Left ventricle myocardium superior (tissue), 1 donor: ENCODE data around the gene ECM2. TPM values are rescaled to one million over a fixed set of nuclear protein-coding genes. Genes with fewer than 3 reads are reported as not detected.
A peak's percentile ranks its signal among the peaks of the same experiment; 100 is the strongest.
"Not testable (repeated sequence)": the region's sequence is repeated elsewhere in the genome, so short reads cannot be mapped to it uniquely, and the experiment has no call there.

Experiments
- ATAC-seq: fragments of 200-7000 bp; cut with Tn5 transposase; one replicate; pipeline ENCODE4 v1.9.1; 2020; ENCODE audit warnings: mild to moderate bottlenecking, moderate library complexity
- DNase-seq: peaks from one replicate; pipeline ENCODE4 v3.0.0-alpha.2; 2020
- intact Hi-C: fragments of 100-400 bp; cut with micrococcal nuclease; formaldehyde crosslinking; loops from one replicate; pipeline ENCODE4 v1.11.0; 2022
- long read RNA-seq: library from polyadenylated mRNA; unstranded; transcript quantifications from one replicate; pipeline ENCODE4 v2.0.0, GENCODE V29; 2021
- total RNA-seq: library from RNA; stranded (reverse); fragmentation: NEBNext Ultra II Directional; extraction: Animal tissue kit (Norgen Biotek cat#: 25700); gene quantifications from one replicate; pipeline ENCODE4 v1.2.1, GENCODE V29; 2021
- donor health status: DM: no; HTN: yes; CAD: no; lungs with severe emphysema.

ECM2 gene
- 5.3 TPM for total RNA-seq
- long read RNA-seq, partial matches to known transcripts: 1 of 2 reads
- long read RNA-seq, other reads (novel, unspliced or antisense): 1 of 2 reads

- intact Hi-C loops: loop anchor here (10.0 kb wide), 1 partner anchor 59 kb away; no protein-coding TSS in a partner anchor
- DNase-seq (no peak), ATAC-seq (peak; percentile 72)
Measured at GRCh38 chr9:92535940-92536850, at the start of gene ECM2. ECM2 (minus strand) TSS chr9:92535990; CDS start chr9:92522866, 13,124 bp downstream.

DNA sequence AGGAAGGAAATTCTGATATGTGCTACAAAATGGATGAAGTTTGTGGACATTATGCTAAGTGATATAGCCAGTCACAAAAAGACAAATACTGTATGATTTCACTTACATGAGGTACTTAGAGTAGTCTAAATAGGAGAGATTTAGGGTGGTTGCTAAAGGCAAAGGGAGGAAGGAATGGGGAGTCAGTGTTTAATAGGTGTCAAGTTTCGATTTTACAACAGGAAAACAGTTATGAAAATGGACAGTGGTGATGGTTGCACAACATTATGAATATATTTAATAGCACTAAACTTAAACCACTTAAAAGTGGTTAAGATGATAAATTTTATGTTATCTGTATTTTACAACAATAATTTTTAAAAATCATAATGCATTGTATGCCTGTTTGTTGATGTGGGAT lies 40.4 kb upstream of the ECM2 start:
- ATAC-seq (no peak), DNase-seq (no peak)
- intact Hi-C loops: no loop called here

DNA sequence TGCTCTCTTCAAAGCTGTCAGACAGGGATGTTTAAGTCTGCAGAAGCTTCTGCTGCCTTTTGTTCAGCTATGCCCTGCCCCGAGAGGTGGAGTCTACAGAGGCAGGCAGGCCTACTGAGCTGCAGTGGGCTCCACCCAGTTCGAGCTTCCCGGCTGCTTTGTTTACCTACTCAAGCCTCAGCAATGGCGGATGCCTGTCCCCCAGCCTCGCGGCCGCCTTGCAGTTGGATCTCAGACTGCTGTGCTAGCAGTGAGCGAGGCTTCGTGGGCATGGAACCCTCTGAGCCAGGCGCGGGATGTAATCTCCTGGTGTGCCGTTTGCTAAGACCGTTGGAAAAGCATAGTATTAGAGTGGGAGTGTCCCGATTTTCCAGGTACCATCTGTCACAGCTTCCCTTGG lies 37.8 kb upstream of the ECM2 start:
- ATAC-seq, intact Hi-C loops: not testable (repeated sequence)

GRCh38 chr9:92571871-92572270 lies 36.1 kb upstream of the ECM2 start:
- ATAC-seq, intact Hi-C loops, DNase-seq: not testable (repeated sequence)

More for the DNA sequence above, 37.8 kb upstream of the ECM2 start:
- not testable (repeated sequence) for DNase-seq

- peak; percentile 58 for ATAC-seq
- intact Hi-C loops: no loop called here
Measured at GRCh38 chr9:92564982-92565381, 29.2 kb upstream of the ECM2 start.

GRCh38 chr9:92564504-92564903 lies 28.7 kb upstream of the ECM2 start:
- no peak for DNase-seq
- intact Hi-C loops: no loop called here
- peak; percentile 51 for ATAC-seq

More at GRCh38 chr9:92564982-92565381, 29.2 kb upstream of the ECM2 start:
- DNase-seq: no peak

DNA sequence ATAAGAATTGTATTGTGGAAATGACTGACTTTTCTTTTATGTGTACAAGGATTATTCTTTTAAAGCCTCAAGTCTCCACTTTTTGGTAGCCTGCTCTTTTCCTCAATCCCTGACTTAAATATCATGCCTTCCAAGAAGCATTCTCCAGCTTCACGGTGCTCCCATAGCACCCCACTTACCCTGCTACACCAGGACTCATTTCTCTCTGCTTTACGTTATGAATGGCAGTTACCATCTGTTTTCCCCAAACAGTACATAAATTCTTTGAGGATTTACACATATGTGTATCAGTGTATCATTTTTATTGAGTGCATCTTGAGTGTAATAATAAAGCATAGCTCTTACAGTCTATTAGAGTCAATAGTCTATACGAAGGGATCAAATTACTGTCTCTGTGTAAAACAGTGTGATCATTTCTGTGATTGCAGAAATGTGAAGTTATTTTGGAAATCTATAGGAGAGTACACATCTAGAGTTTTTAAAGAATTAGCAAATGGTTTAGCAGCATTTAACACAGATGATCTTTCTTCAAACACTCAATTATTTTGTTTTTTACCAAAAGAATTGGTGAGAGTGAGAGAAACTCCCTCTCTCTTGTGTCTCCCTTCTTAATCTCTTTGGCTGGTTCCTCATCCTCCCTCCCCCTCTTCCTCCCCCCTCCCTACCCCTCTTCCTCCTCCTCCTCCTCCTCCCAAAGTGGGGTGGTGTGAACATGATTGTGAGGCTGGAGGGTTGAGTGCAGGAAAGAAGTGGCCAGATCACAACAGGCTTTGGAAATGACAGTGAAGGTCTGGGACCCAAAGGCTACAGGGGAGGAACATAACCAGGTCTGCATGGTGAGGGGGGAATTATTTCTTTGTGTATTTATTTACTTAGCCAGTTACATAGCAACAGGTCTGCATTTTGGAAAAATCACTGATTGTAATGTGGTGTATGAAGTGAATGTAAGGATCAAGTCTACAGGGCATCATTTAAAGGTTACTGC lies 27.6 kb upstream of the ECM2 start:
- intact Hi-C loops: no loop called here
- ATAC-seq: peak; percentile 25

DNA sequence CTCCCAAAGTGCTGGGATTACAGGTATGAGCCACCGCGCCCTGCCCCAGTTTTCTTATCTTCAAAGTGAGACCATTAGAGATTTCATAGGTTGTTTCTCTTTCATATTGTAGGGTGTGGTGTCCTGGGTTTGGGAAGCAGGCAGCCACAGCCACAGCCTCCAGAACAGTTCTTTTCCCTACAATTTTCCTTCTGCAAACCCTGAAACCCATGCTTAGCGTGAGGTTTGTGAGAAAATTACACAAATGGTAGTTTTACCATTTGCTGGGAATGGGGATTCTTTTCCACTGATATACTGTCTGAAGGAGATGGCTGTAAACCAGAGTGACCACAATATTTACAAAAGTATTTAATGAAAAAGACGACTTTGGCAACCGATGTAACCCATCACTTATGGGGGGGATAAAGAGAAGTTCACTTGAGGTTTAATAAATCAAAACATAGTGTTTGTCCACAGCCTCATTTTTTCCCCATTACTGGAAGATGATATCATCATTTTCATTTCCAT lies 26.7 kb upstream of the ECM2 start:
- no peak for ATAC-seq
- DNase-seq: no peak
- intact Hi-C loops: no loop called here

More for the DNA sequence above, 27.6 kb upstream of the ECM2 start:
- DNase-seq: no peak

DNA sequence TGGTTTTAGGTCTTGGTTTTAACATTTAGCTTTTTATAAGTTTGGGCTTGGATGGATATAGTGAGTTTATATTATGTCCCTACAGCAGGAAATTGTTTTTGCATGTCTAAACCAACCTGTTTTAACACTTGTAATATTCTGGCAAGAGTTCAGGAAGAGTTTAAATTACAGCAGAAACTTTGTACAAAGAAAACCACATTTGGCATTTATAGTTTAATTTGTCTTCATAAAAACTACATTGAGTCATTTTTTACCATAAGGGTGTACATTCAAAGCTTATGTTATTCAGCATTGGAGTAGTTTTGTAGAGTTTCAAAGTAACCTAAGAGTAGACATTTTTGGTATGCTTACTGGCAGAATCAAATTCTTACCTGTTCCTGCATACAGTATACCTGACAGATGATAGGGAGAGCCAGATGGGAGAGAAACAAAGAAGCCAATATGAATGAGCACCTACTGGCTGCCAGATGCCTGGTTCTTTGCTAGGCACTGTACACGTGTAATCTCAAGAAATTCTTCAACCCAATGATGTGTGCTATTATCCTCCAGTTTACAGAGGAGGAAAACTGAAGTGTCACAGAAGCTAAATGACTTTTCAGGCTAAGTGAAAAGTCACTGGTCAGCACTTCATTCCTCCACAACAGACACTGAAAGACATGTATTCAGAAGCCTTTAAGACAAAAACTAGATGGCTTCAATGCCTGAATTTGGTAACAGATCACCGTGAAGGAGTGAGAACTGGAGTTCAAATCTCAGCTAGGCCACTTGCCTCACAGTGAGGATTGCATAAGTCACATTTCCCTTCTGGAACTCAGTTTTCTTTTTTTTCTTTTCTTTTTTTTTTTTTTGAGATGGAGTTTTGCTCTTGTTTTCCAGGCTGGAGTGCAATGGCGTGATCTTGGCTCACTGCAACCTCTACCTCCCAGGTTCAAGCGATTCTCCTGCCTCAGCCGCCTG lies 25.9 kb upstream of the ECM2 start:
- intact Hi-C loops: no loop called here
- DNase-seq (no peak), ATAC-seq (no peak)

- intact Hi-C loops: no loop called here
- ATAC-seq (no peak), DNase-seq (no peak)
Measured at GRCh38 chr9:92558612-92559374, 23.0 kb upstream of the ECM2 start.

DNA sequence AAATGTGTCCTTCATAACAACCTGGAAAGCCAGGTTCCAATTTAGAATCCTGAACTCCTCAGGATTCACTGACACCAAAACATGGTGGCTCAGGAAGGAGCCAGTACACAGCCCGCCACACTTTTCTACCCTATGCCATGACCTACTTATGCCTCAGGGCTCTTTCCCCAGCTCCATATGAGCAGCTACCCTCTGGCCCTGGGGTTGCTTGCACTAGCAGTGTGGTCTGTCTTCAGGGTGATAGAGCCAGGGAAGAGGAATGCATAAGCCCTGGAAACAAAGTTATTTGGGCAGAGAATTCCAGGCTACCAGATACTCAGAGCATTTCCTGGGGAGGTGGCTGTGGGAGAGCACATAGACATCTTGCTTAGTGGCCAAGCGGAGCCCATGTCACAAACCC lies 15.0 kb upstream of the ECM2 start:
- intact Hi-C loops: no loop called here
- DNase-seq: no peak
- ATAC-seq: no peak

DNA sequence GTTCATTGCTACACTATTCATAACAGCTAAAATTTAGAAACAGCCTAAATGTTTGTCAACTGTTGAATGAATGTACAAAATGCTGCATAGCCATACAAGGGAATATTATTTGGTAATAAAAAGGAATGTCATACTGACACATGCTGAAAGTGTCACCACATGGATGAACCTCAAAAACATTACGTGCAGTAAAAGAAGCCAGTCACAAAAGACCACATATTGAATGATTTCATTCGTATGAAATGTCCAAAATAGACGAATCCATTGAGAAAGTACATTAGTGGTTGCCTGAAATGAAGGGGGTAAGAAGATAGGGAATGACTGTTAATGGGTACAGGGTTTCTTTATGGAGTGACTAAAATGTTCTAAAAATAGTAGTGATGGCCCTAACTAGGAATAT lies 11.6 kb upstream of the ECM2 start:
- DNase-seq (no peak), ATAC-seq (no peak)
- intact Hi-C loops: no loop called here

- intact Hi-C loops: no loop called here
- ATAC-seq: no peak
- no peak for DNase-seq
Measured at GRCh38 chr9:92545002-92545510, 9.3 kb upstream of the ECM2 start.

GRCh38 chr9:92543972-92544371 lies 8.2 kb upstream of the ECM2 start:
- intact Hi-C loops: no loop called here

GRCh38 chr9:92538541-92538940 lies 2.8 kb upstream of the ECM2 start:
- intact Hi-C loops: loop anchor here (10.0 kb wide), 1 partner anchor 56 kb away; no protein-coding TSS in a partner anchor
- DNase-seq: no peak

More at GRCh38 chr9:92543972-92544371, 8.2 kb upstream of the ECM2 start:
- no peak for DNase-seq
- ATAC-seq: no peak

DNA sequence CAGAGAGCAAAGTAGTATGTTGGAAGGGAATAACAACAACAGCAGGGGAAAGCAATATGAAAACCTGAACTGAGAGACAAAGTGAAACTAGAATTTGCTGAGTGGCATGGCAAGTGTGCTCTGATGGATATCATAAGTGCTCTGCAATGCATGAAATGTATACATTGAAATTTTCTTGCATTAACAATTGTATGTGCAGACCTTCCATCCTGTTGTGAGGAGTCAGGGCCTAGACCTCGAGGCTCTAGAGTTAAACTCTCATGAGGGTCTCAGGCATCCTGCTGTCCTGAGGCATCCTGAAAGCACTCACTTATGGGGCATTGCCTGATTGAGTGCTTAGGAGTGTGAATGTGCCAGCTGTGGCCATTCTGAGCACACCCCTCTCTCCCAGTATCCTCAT lies 1.1 kb downstream of the ECM2 start:
- ATAC-seq (peak; percentile 38), DNase-seq (no peak)
- intact Hi-C loops: loop anchor here (10.0 kb wide), 1 partner anchor 60 kb away; no protein-coding TSS in a partner anchor

More at GRCh38 chr9:92538541-92538940, 2.8 kb upstream of the ECM2 start:
- no peak for ATAC-seq

DNA sequence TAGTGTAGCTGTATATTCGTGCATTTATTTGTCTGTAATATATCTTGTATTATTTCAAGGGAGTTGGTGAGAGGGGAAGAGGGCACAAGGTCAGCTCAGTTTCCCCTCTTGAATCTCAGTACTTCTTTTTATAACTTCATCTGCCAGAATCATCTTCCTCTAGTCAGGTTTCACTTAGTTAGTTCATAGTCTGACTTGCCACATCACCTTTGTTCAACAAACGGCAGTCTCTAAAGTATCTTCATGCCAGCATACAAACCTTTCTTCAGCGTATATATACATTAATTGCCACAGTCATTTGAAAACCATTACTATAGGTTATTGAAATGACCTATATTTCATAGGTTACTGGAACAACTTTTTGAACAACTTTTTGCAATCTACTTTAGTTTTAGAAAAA lies 1.6 kb downstream of the ECM2 start:
- intact Hi-C loops: loop anchor here (10.0 kb wide), 1 partner anchor 61 kb away; no protein-coding TSS in a partner anchor
- ATAC-seq: no peak
- DNase-seq: no peak
